Measurements from ENCODE around the gene CRB3. TPM values are rescaled to one million over a fixed set of nuclear protein-coding genes. Genes with fewer than 3 reads are reported as not detected.
"Not testable (repeated sequence)": the region's sequence is repeated elsewhere in the genome, so short reads cannot be mapped to it uniquely, and the experiment has no call there.

Gene CRB3
- total and polyA plus RNA-seq, 2 donors (not counting 3 experiments of a cell fraction or from before 2014, with no cell fraction given) = not detected

- intact Hi-C loops (cut with micrococcal nuclease); H3K9me1 ChIP-seq (replicated peaks; ENCODE audit: control insufficient read depth, extremely low read depth, insufficient read depth, low read length); H2AFZ ChIP-seq (ENCODE audit: low read depth, low read length); H3K9ac ChIP-seq (replicated peaks; ENCODE audit: extremely low read depth, insufficient read depth, low read length); DNase-seq (ENCODE audit: low read depth, low spot score); POLR2A ChIA-PET; H4K20me1 ChIP-seq (replicated peaks; ENCODE audit: control insufficient read depth, extremely low read depth, insufficient read depth, low read length); H3K27ac ChIP-seq (ENCODE audit: insufficient read depth, low read depth, low read length); FAIRE-seq; BruUV-seq (replicated peaks); H3K27me3 ChIP-seq (ENCODE audit: control insufficient read depth in 2 of 2, insufficient read depth in 2 of 2, low read length in 2 of 2); H3K4me2 ChIP-seq (ENCODE audit: insufficient read depth, low read length); H3K4me3 ChIP-seq (replicated peaks in 1 of 3; ENCODE audit: insufficient read depth in 1 of 3, low read depth in 1 of 3, low read length in 3 of 3); H3K79me2 ChIP-seq (ENCODE audit: control insufficient read depth, insufficient read depth, low read length); H3K36me3 ChIP-seq (ENCODE audit: control insufficient read depth in 2 of 2, extremely low read depth in 1 of 2, insufficient read depth in 2 of 2, low read length in 2 of 2); H3K9me3 ChIP-seq (replicated peaks; ENCODE audit: control insufficient read depth, insufficient read depth, low read length); H3K4me1 ChIP-seq (ENCODE audit: control insufficient read depth, extremely low read depth, insufficient read depth, low read length); dilution Hi-C loops (cut with MboI; ENCODE audit: extremely low pct_ligation_motif_present, low sequenced_read_pairs): not testable (repeated sequence)
- CTCF ChIA-PET = interaction anchor here (0.7 to 2.6 kb wide), 2 partner anchors 8 to 125 kb away, joined by 4 to 8 read pairs; no protein-coding TSS in a partner anchor
Measured at GRCh38 chr19:6508028-6508771, 44.1 kb downstream of the CRB3 start.

DNA sequence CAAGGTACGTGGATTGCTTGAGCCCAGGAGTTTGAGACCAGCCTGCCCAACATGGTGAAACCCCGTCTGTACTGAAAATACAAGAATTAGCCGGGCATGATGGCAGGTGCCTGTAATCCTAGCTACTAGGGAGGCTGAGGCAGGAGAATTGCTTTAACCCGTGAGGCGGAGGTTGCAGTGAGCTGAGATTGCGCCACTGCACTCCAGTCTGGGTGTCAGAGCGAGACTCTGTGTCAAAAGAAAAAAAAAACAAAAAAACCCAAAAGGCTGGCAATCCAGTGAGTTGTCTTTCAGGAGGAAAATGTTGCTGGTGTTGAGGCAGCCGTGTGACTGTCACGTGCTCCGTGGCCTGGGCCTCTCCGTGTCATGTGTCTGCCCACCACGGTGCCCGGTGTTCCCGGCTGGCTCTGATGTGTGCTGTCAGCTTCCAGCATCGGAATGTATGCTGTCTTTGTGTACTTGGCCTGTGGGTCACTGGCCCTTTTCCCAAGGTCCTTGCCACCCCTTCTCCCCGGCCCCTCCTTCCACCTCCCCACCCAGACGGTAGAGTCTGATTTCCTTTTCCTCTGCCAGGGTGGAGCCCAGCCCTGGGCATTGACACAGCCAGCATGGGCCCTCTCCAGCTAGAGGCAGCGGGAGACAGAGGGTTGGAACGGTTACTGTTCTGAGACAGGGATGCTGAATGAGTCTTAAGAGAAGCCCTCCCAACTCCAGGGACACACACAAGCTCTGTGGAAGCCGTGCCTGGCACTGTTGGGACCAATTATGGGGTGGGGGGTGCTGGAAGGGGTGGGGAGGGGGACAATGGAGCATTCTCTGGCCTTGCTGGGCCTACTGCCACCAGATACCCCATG, 45.3 kb downstream of the CRB3 start:
- H4K20me1 ChIP-seq (replicated peaks; ENCODE audit: control insufficient read depth, extremely low read depth, insufficient read depth, low read length) = no peaks in the 10 kb centered on the region
- CTCF ChIA-PET = interaction anchor here (0.9 kb wide), 1 partner anchor 18 kb away, joined by 5 read pairs; no protein-coding TSS in a partner anchor
- H3K27me3 ChIP-seq (ENCODE audit: control insufficient read depth in 2 of 2, insufficient read depth in 2 of 2, low read length in 2 of 2) = no peaks in the 10 kb centered on the region
- intact Hi-C loops (cut with micrococcal nuclease) = no loop called here
- no peaks in the 10 kb centered on the region for H3K9me3 ChIP-seq (replicated peaks; ENCODE audit: control insufficient read depth, insufficient read depth, low read length)
- DNase-seq (ENCODE audit: low read depth, low spot score) (no peak), FAIRE-seq (no peak)
- no peak overlapping the region for H3K4me3 ChIP-seq (replicated peaks in 1 of 3; ENCODE audit: insufficient read depth in 1 of 3, low read depth in 1 of 3, low read length in 3 of 3)
- no peak for TF ChIP-seq POLR2A (IDR thresholded peaks at IDR 0.05; ENCODE audit: low read depth, low read length)
- no peak for TF ChIP-seq EZH2 (IDR thresholded peaks at IDR 0.05; ENCODE audit: borderline replicate concordance, low read depth, low read length, severe bottlenecking)
- no peak for TF ChIP-seq MYC (IDR thresholded peaks at IDR 0.05; ENCODE audit: low read depth, low read length)
- no peak for TF ChIP-seq POLR2AphosphoS5 (IDR thresholded peaks at IDR 0.05; ENCODE audit: insufficient read depth, low read depth, low read length)
- TF ChIP-seq FOS (IDR thresholded peaks at IDR 0.05; ENCODE audit: borderline replicate concordance, insufficient read depth, low read length) = no peak
- TF ChIP-seq CTCF (IDR thresholded peaks at IDR 0.05; ENCODE audit: extremely low read depth in 1 of 2, insufficient read depth in 1 of 2, low read depth in 1 of 2, low read length in 2 of 2) = no peak
- TF ChIP-seq GATA2 (IDR thresholded peaks at IDR 0.05; ENCODE audit: insufficient read depth, insufficient read length, low read depth, low read length) = no peak
- no peak for TF ChIP-seq JUN (IDR thresholded peaks at IDR 0.05; ENCODE audit: borderline replicate concordance, insufficient read depth, insufficient read length, low read depth)
- H3K79me2 ChIP-seq (ENCODE audit: control insufficient read depth, insufficient read depth, low read length) = no peaks in the 10 kb centered on the region
- no peaks in the 10 kb centered on the region for H3K36me3 ChIP-seq (ENCODE audit: control insufficient read depth in 2 of 2, extremely low read depth in 1 of 2, insufficient read depth in 2 of 2, low read length in 2 of 2)
- dilution Hi-C loops (cut with MboI; ENCODE audit: extremely low pct_ligation_motif_present, low sequenced_read_pairs) = no loop called here
- no peak overlapping the region for H3K27ac ChIP-seq (ENCODE audit: insufficient read depth, low read depth, low read length)
- H3K9ac ChIP-seq (replicated peaks; ENCODE audit: extremely low read depth, insufficient read depth, low read length) = no peak overlapping the region
- H3K4me1 ChIP-seq (ENCODE audit: control insufficient read depth, extremely low read depth, insufficient read depth, low read length) = no peaks in the 10 kb centered on the region
- H2AFZ ChIP-seq (ENCODE audit: low read depth, low read length) = peak overlapping the region; percentile 51
- POLR2A ChIA-PET = interaction anchor here (0.6 kb wide), 1 partner anchor 8 kb away, joined by 6 read pairs; no protein-coding TSS in a partner anchor
- BruUV-seq (replicated peaks) = no TSS peak
- no peaks in the 10 kb centered on the region for H3K9me1 ChIP-seq (replicated peaks; ENCODE audit: control insufficient read depth, extremely low read depth, insufficient read depth, low read length)
- no peak overlapping the region for H3K4me2 ChIP-seq (ENCODE audit: insufficient read depth, low read length)

All from endothelial cell of umbilical vein (primary cell).